Measurements from ENCODE around the gene MKNK1. TPM values are rescaled to one million over a fixed set of nuclear protein-coding genes. Genes with fewer than 3 reads are reported as not detected.

Gene MKNK1
- total RNA-seq, 1 donor from 2014 or later: 22.6 TPM

- Histone ChIP-seq H3K36me3 (ENCODE audit: control insufficient read depth, insufficient read depth, low read length) (no peaks in the 10 kb centered on the region), H3K27me3 (ENCODE audit: control insufficient read depth, insufficient read depth, low read length) (no peaks in the 10 kb centered on the region), H3K4me3 (ENCODE audit: low read depth, low read length) (no peak overlapping the region)
- no peak for TF ChIP-seq CTCF (IDR thresholded peaks at IDR 0.05; ENCODE audit: insufficient read depth, low read length, poor library complexity, severe bottlenecking)
- DNase-seq (ENCODE audit: low read depth): no peak
These were observed 23.7 kb downstream of the MKNK1 start for GRCh38 chr1:46580140-46580903.

GRCh38 chr1:46577671-46578070, 26.4 kb downstream of the MKNK1 start:
- TF ChIP-seq CTCF (IDR thresholded peaks at IDR 0.05; ENCODE audit: insufficient read depth, low read length, poor library complexity, severe bottlenecking): no peak
- H3K4me3 ChIP-seq (ENCODE audit: low read depth, low read length): no peak overlapping the region
- H3K27me3 ChIP-seq (ENCODE audit: control insufficient read depth, insufficient read depth, low read length): no peaks in the 10 kb centered on the region
- H3K36me3 ChIP-seq (ENCODE audit: control insufficient read depth, insufficient read depth, low read length): no peaks in the 10 kb centered on the region
- no peak for DNase-seq (ENCODE audit: low read depth)

GRCh38 chr1:46576596-46576995, 27.5 kb downstream of the MKNK1 start:
- no peak for DNase-seq (ENCODE audit: low read depth)
- H3K36me3 ChIP-seq (ENCODE audit: control insufficient read depth, insufficient read depth, low read length): no peaks in the 10 kb centered on the region
- no peak for TF ChIP-seq CTCF (IDR thresholded peaks at IDR 0.05; ENCODE audit: insufficient read depth, low read length, poor library complexity, severe bottlenecking)
- no peaks in the 10 kb centered on the region for H3K27me3 ChIP-seq (ENCODE audit: control insufficient read depth, insufficient read depth, low read length)
- H3K4me3 ChIP-seq (ENCODE audit: low read depth, low read length): no peak overlapping the region

DNA sequence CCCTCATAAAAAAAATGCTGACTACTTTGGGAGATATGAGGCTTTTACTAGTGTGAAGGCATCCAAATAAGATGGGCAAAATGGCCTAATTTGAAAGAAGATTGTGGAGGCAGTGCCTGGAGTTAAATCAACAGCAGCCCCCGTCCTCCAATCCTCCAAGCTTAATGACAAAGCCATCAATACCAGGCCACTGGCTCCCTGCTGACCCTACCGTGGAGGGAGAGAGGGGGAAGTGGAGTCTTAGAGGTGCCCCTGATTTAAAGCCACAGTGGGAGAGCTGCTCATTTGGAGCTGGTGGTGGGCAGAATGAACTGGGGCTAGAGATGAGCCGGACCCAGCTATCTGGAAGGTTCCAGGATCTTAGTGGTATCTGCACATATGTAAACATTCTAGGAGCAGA, 28.3 kb downstream of the MKNK1 start:
- Histone ChIP-seq H3K36me3 (ENCODE audit: control insufficient read depth, insufficient read depth, low read length) (no peaks in the 10 kb centered on the region), H3K27me3 (ENCODE audit: control insufficient read depth, insufficient read depth, low read length) (no peaks in the 10 kb centered on the region), H3K4me3 (ENCODE audit: low read depth, low read length) (no peak overlapping the region)
- TF ChIP-seq CTCF (IDR thresholded peaks at IDR 0.05; ENCODE audit: insufficient read depth, low read length, poor library complexity, severe bottlenecking): no peak
- no peak for DNase-seq (ENCODE audit: low read depth)

- Histone ChIP-seq H3K27me3 (ENCODE audit: control insufficient read depth, insufficient read depth, low read length) (no peaks in the 10 kb centered on the region), H3K4me3 (ENCODE audit: low read depth, low read length) (no peak overlapping the region), H3K36me3 (ENCODE audit: control insufficient read depth, insufficient read depth, low read length) (no peaks in the 10 kb centered on the region)
- no peak for TF ChIP-seq CTCF (IDR thresholded peaks at IDR 0.05; ENCODE audit: insufficient read depth, low read length, poor library complexity, severe bottlenecking)
- DNase-seq (ENCODE audit: low read depth): no peak
These were observed 28.8 kb downstream of the MKNK1 start for GRCh38 chr1:46575300-46575699.

DNA sequence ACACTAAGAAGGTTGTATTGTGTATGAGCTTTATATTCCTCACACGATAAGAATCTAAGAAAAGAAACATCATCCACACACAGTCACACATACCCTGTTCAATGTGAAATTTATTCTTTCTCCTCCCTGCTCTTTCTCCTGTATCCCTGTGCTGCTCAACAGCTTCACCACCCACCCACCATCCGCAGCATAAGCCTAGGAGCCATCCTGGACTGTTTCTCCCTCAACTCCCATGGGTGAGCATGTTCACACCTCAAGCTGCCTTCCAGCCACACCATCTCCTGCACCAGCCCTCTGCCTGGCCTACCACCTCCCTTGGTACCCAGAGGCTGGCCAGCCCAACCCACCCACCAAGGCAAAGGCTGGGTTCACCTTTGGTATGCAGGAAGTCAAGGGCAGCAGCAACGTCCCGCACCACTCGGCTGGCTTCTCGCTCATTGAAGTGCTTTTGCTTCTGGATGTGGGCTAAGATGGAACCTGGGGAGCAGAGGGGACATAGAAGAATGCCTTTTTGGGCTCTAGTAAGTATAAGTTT, 32.3 kb downstream of the MKNK1 start:
- no peak for DNase-seq (ENCODE audit: low read depth)
- Histone ChIP-seq H3K27me3 (ENCODE audit: control insufficient read depth, insufficient read depth, low read length) (no peaks in the 10 kb centered on the region), H3K4me3 (ENCODE audit: low read depth, low read length) (no peak overlapping the region), H3K36me3 (ENCODE audit: control insufficient read depth, insufficient read depth, low read length) (no peaks in the 10 kb centered on the region)
- TF ChIP-seq CTCF (IDR thresholded peaks at IDR 0.05; ENCODE audit: insufficient read depth, low read length, poor library complexity, severe bottlenecking): no peak
